ENCODE data around the gene COG6. TPM values are rescaled to one million over a fixed set of nuclear protein-coding genes. Genes with fewer than 3 reads are reported as not detected.
A peak's percentile ranks its signal among the peaks of the same experiment; 100 is the strongest.

The COG6 gene
- 10 to 100 TPM; 16.2 to 23.2 TPM for total RNA-seq

DNA sequence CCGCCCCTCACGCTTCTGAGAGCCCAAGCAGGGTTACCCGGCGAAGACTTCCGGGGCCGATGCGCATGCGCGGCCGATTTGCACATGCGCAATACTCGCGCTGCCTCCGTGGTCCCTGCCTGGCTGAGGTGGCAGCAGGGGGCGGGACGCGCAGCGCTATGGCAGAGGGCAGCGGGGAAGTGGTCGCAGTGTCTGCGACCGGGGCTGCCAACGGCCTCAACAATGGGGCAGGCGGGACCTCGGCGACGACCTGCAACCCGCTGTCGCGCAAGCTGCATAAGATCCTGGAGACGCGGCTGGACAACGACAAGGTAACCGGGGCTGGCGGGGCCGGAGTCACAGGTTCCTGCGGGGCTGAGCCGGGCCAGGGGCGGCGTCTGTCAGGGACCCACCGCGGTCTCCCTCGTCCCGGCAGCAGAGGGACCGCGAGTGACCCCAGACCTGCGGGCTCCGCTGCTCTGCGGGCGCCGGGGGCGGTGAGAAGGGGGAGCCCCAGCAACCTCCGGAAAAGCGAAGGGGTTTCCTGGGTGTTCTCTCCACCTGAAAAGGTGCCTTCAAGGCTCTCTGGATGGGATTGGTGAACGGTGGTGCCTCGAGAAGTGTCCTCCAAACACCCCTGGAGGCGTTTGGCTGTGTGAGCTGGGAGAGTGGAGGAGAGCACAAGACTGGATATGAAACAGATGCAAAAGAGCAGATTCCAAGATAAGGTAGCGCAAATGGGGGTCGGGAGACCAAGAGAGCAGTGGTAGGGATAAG lies at the start of gene COG6:
TSS of gene COG6 (plus strand) at position 94 of the 756 bp plus-strand sequence. CDS start at position 159, 65 bp downstream.
- Histone ChIP-seq H3K27ac (peak within 1 kb of the TSS; percentile 87 to 88), H3K36me3 (peaks cover 1% of the 10 kb centered on the region), H3K4me3 (peak within 1 kb of the TSS; percentile 99 to 100), H3K9me3 (no peaks in the 10 kb centered on the region), H3K4me1 (peaks cover 0 to 8% of the 10 kb centered on the region in 2 donors), H3K27me3 (no peaks in the 10 kb centered on the region)
- peak; percentile 89 for DNase-seq (ENCODE audit: low spot score)
- TF ChIP-seq, protein P1, sequence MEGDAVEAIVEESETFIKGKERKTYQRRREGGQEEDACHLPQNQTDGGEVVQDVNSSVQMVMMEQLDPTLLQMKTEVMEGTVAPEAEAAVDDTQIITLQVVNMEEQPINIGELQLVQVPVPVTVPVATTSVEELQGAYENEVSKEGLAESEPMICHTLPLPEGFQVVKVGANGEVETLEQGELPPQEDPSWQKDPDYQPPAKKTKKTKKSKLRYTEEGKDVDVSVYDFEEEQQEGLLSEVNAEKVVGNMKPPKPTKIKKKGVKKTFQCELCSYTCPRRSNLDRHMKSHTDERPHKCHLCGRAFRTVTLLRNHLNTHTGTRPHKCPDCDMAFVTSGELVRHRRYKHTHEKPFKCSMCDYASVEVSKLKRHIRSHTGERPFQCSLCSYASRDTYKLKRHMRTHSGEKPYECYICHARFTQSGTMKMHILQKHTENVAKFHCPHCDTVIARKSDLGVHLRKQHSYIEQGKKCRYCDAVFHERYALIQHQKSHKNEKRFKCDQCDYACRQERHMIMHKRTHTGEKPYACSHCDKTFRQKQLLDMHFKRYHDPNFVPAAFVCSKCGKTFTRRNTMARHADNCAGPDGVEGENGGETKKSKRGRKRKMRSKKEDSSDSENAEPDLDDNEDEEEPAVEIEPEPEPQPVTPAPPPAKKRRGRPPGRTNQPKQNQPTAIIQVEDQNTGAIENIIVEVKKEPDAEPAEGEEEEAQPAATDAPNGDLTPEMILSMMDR (IDR thresholded peaks at IDR 0.05), result peak in 1 of 2 donors; percentile 44

DNA sequence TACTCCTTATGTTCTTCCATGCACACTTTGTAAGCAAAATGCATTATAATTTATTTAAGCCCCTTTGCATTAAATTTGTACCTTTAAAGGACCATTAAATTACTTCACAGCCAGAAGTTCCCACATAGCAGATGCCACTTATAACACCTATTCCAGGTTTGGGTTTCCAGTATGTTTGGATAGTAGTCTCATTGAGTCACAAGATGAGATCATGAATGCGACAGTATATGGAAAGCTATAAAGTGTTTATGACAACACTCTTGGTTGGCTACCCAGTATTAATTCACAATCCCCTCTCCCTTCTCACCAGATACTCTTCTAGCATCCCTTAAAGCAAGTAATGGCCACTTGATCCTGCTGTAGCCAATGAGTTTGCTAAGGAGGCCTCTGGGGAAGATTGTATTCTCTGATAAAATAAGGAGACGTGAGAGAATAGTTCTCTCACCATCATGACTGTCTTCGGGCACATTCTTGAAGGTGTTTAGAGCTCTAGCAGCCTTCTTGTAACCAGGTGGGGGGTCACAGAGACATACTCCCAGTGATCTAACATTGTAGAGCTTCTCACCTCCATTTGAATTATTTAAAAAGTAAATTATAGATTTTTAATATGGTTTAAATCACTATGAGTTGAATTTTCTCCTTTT lies 49.7 kb upstream of the COG6 start:
- no peak overlapping the region for H3K4me3 ChIP-seq
- no peak for DNase-seq (ENCODE audit: low spot score)
- H3K27me3 ChIP-seq, result no peaks in the 10 kb centered on the region
- TF ChIP-seq, protein P1 (IDR thresholded peaks at IDR 0.05), result no peak
- H3K9me3 ChIP-seq, result no peaks in the 10 kb centered on the region
- no peak overlapping the region for H3K27ac ChIP-seq
- H3K4me1 ChIP-seq, result peaks cover 0 to 13% of the 10 kb centered on the region in 2 donors
- H3K36me3 ChIP-seq, result no peaks in the 10 kb centered on the region

DNA sequence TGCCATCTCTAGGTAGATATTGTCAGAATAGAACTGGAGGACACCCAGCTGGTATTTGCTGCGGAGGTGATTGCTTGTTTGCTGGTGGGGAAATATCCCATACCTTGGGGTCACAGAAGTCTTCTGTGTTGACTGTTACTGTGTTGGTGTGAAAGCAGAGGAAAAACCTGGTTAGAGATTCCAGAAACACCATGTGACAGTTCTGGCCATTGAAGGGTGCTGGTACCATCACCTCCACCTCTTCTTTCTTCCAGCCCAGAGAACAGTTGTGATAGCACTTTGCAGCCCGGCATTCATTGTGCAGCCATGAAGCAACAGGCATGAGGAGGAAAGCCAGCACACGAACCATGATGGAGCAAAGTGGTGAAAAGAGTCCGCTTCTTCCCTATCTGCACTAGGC lies 47.6 kb upstream of the COG6 start:
- no peaks in the 10 kb centered on the region for H3K36me3 ChIP-seq
- no peaks in the 10 kb centered on the region for H3K27me3 ChIP-seq
- H3K9me3 ChIP-seq, result no peaks in the 10 kb centered on the region
- H3K27ac ChIP-seq, result no peak overlapping the region
- DNase-seq (ENCODE audit: low spot score), result no peak
- peaks cover 0 to 9% of the 10 kb centered on the region in 2 donors for H3K4me1 ChIP-seq
- TF ChIP-seq, protein P1 (IDR thresholded peaks at IDR 0.05), result no peak
- H3K4me3 ChIP-seq, result no peak overlapping the region

DNA sequence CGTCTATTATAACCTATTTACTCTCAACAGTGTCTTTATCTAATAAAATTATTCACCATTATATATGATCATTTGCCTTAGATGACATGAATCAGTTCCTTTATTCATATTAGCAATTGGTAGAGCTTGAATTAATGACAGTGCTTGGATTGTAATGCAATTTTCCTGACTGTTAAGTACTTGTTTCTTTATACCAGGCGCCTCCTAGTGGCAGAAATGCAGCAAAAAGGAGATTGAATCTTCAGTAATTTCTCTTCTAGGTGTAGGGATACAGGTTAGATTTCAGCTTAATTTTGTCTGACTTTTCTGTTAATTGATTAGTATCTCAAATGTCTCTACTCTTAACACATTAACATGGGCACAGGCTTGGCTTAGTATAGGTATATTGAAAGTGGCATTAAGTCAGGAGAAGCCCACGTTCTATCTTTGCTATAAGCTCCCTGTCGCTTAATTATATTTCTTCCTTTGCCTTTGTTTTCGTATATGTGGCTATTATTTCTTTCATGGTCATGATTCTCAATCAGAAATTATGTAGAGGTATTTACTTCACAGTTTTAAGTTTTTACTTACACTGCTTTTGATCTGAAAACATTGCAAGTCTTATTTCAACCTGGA lies 43.3 kb upstream of the COG6 start:
- Histone ChIP-seq H3K36me3 (no peaks in the 10 kb centered on the region), H3K4me1 (no peaks in the 10 kb centered on the region), H3K27me3 (no peaks in the 10 kb centered on the region), H3K9me3 (no peaks in the 10 kb centered on the region), H3K27ac (no peak overlapping the region), H3K4me3 (no peak overlapping the region)
- DNase-seq (ENCODE audit: low spot score), result peak; percentile 83
- TF ChIP-seq, protein P1 (IDR thresholded peaks at IDR 0.05), result peak; percentile 75 to 84

DNA sequence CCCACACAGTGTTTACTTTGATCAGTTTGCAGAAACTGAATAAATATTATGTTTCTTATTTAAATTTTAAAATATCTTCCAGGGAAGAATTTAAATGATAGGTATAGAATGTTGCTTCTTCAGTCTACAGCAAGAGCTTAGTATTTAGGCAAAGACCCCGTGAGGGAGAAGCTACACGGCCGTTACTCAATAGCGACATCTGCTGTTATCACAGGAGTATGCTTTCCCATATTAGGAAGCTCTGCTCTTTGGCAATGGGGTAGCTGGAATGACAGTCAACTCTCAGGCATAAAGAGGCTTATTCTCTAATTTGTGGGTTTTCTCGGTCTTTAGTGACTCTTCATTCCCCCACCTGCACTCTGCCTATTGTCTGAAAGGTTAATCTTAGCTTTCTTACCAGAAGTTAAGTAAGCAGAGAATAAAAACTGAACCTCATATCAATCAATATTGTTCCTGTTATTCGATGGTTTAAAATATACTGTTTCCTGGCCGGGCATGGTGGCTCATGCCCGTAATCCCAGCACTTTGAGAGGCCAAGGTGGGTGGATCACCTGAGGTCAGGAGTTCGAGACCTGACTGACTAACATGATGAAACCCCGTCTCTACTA lies 39.3 kb upstream of the COG6 start:
- peak; percentile 60 for DNase-seq (ENCODE audit: low spot score)

More for the DNA sequence above, 39.3 kb upstream of the COG6 start:
- Histone ChIP-seq H3K27ac (no peak overlapping the region), H3K36me3 (no peaks in the 10 kb centered on the region), H3K4me1 (no peaks in the 10 kb centered on the region), H3K27me3 (no peaks in the 10 kb centered on the region), H3K9me3 (no peaks in the 10 kb centered on the region), H3K4me3 (no peak overlapping the region)
- TF ChIP-seq, protein P1 (IDR thresholded peaks at IDR 0.05), result peak; percentile 83 to 93
